Mucosa of descending colon (tissue), 3 donors: ENCODE results near the gene RPL14. TPM values are rescaled to one million over a fixed set of nuclear protein-coding genes. Genes with fewer than 3 reads are reported as not detected.

ENCODE experiments used
- ATAC-seq: fragments of 200-7000 bp; cut with Tn5 transposase; one replicate; pipeline ENCODE4 v1.9.1; 2020; ENCODE audit warnings: mild to moderate bottlenecking, moderate library complexity
- DNase-seq, 3 donors: peaks; one replicate each; pipeline ENCODE4 v3.0.0-alpha.2; 2020
- H3K36me3 ChIP-seq: fragments of 200-600 bp; one replicate; pipeline ENCODE4 v1.8.0; 2021; ENCODE audit warnings: low read depth, mild to moderate bottlenecking
- H3K4me1 ChIP-seq: fragments of 200-600 bp; one replicate; pipeline ENCODE4 v1.8.0; 2021; ENCODE audit warnings: low read depth, mild to moderate bottlenecking
- H3K4me3 ChIP-seq: fragments of 200-600 bp; one replicate; pipeline ENCODE4 v1.8.0; 2021; ENCODE audit warnings: mild to moderate bottlenecking
- H3K9me3 ChIP-seq: fragments of 200-600 bp; one replicate; pipeline ENCODE4 v1.8.0; 2021; ENCODE audit warnings: mild to moderate bottlenecking
- intact Hi-C, 2 donors: fragments of 100-400 bp; cut with DNase I in 1 of 2; cut with micrococcal nuclease in 1 of 2; formaldehyde crosslinking; loops; one replicate each; pipeline versions ENCODE4 v1.11.0 to v1.11.1; 2022; cut with DNase I, micrococcal nuclease
- long read RNA-seq, 2 donors: library from polyadenylated mRNA; unstranded; transcript quantifications; one replicate each; pipeline ENCODE4 v2.0.0, GENCODE V29; 2019 to 2021
- total RNA-seq, 3 donors: library from RNA; stranded (reverse); fragmentation: NEBNext Ultra II Directional in 2 of 3; extraction: Animal tissue kit (Norgen Biotek cat#: 25700) in 2 of 3; gene quantifications; one replicate each; pipeline versions ENCODE4 v1.2.1 to v1.2.4, GENCODE V29; 2021 to 2023
- TF ChIP-seq, protein P1 (sequence below): fragments of 200-600 bp; IDR thresholded peaks from one replicate; pipeline ENCODE4 v1.8.0; 2022; ENCODE audit warnings: antibody characterized with exemption, mild to moderate bottlenecking
- donor health status: DM: no; HTN: no; CAD: no; lungs with moderate emphysema.
- donor health status: DM: no; HTN: no; CAD: no.
- donor health status: DM: no; HTN: yes; CAD: no.

RPL14 gene
- total RNA-seq: 1,000 to 10,000 TPM; 1,286 to 1,516 (median 1,490) TPM
- long read RNA-seq, donor 1, full-length matches to known transcripts: 250 of 267 reads
- long read RNA-seq, donor 1, partial matches to known transcripts: 7 of 267 reads
- long read RNA-seq, donor 1, other reads (novel, unspliced or antisense): 10 of 267 reads
- long read RNA-seq, donor 2, full-length matches to known transcripts: 459 of 490 reads
- long read RNA-seq, donor 2, partial matches to known transcripts: 25 of 490 reads
- long read RNA-seq, donor 2, other reads (novel, unspliced or antisense): 6 of 490 reads

DNA sequence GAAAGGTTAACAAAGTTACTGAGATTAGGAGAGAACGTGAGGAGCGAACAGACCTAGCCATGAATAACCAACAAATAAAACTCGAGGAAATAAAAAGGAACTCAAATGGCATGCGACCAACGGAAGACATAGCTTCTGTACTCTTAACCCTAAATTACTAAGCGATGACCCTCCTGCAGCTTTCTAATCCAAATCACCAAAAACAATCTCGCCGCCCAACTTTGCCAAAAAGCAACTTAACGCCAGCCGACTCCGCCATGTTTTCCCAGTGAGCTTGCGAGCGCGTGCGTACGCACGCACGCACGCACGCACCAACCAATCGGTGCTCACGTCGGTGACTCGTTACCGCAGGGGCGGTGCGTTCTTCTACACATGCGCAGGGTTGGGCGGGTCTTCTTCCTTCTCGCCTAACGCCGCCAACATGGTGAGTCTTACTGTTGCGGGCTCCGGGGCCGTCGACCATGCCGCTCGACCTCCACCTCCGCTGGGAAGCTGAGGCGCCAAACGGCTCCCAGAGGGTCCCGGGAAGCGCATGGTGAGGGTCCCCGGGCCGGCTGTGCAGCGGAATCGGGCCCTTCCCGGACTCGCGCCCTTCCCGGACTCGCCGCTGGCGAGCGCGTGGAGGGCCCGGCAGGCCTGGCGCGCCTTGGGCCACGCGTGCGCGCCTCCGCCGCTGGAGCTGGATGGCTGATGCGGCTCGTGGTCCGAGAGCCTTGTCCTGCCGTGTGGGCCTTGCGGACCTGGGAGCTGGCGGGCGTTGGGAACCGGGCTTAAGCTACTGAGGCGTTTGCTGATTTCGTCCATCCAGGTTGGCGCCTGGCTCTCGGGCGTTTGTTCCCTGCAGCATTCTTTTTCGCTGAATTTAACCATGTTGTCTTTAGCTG lies at the start of gene RPL14:
Gene RPL14 (plus strand): TSS at position 400 of the 884 bp plus-strand sequence. CDS start 133 bp downstream, at position 533.
- peak within 1 kb of the TSS; percentile 49 for H3K4me3 ChIP-seq
- no peaks in the 10 kb centered on the region for H3K9me3 ChIP-seq
- ATAC-seq (peak; percentile 89), DNase-seq (peak; percentile 96 to 98 (median 97))
- TF ChIP-seq, protein P1, sequence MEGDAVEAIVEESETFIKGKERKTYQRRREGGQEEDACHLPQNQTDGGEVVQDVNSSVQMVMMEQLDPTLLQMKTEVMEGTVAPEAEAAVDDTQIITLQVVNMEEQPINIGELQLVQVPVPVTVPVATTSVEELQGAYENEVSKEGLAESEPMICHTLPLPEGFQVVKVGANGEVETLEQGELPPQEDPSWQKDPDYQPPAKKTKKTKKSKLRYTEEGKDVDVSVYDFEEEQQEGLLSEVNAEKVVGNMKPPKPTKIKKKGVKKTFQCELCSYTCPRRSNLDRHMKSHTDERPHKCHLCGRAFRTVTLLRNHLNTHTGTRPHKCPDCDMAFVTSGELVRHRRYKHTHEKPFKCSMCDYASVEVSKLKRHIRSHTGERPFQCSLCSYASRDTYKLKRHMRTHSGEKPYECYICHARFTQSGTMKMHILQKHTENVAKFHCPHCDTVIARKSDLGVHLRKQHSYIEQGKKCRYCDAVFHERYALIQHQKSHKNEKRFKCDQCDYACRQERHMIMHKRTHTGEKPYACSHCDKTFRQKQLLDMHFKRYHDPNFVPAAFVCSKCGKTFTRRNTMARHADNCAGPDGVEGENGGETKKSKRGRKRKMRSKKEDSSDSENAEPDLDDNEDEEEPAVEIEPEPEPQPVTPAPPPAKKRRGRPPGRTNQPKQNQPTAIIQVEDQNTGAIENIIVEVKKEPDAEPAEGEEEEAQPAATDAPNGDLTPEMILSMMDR: no peak
- H3K4me1 ChIP-seq: peaks cover 38% of the 10 kb centered on the region
- peaks cover 18% of the 10 kb centered on the region for H3K36me3 ChIP-seq
- intact Hi-C loops: no loop called here

DNA sequence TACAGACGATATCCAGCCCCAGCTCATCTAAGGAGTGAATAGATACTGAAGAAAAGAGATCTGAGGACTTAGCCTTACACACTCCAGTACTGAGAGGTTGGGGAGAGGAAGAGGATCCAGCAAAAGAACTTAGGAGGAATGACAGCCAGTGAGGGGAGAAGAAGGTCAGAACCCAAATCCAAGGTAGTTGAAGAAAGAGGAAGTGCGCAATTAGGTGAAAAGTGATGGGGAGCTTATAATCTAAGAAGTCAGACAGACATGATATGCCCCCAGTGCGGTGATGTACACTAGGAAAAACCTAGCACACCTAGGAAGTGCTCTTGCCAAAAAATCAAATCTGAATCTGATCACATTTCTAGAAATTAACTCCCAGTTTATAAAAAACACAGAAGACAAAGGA lies 49.5 kb upstream of the RPL14 start:
- intact Hi-C loops: no loop called here
- TF ChIP-seq, protein P1: no peak
- no peaks in the 10 kb centered on the region for H3K9me3 ChIP-seq
- ATAC-seq: no peak
- H3K4me1 ChIP-seq: no peaks in the 10 kb centered on the region
- DNase-seq: no peak
- H3K4me3 ChIP-seq: no peak overlapping the region
- no peaks in the 10 kb centered on the region for H3K36me3 ChIP-seq

DNA sequence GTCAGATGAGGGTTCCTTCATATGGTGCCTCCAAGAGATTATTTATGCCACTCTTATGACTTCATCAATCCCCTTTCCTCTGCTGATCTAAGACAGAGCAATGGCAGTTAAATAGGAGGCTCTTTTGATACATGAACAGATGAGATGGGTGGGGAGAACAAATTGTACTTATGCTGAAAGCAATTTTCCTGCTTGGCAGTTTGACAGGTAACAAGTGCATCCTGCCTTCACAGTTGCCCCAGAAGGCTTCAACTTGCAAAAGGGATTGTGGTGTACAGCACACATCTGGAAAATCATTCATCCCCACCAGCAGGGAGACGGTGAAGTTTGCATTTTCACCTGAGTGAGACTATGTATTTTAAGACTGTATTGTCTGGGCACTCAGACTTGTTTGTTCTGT lies 42.9 kb upstream of the RPL14 start:
- no peaks in the 10 kb centered on the region for H3K36me3 ChIP-seq
- intact Hi-C loops: no loop called here
- TF ChIP-seq, protein P1: no peak
- peak; percentile 55 for ATAC-seq
- no peaks in the 10 kb centered on the region for H3K9me3 ChIP-seq
- no peaks in the 10 kb centered on the region for H3K4me1 ChIP-seq
- peak in 1 of 3 donors; percentile 15 for DNase-seq
- no peak overlapping the region for H3K4me3 ChIP-seq

DNA sequence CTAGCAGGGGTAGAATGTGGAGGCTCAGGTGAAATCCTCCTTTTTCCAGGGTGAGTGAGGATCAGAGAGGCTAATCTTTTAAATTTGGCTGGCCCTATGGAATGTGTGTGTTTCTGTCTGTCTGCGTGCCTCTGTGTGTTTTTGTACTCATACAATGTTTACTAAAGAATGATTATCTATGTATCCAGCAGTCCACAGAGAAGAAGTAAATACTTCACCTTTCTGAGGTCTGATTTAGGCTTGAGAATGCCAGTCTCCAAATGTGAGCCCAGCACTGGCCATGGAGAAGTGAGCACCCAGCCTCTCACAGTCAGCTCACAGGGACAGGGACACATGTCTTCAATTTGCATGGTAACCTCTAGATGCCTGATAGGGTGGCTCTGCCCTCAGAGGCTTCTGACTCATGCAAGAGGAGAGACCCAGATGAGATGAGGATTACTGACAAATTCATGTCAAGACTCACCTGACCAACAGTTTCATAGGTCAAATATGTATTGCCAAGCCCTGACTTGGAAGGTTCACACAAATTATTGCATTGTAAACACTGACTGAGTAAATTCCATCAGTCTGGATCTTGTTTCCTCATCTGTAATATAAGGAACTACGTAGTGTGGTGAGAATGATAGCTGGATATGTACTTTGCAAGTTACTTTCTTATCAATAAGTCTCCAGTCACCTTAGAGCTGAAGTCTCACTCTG lies 39.1 kb upstream of the RPL14 start:
- Histone ChIP-seq H3K4me3 (no peak overlapping the region), H3K4me1 (no peaks in the 10 kb centered on the region), H3K36me3 (no peaks in the 10 kb centered on the region), H3K9me3 (no peaks in the 10 kb centered on the region)
- DNase-seq (peak in 1 of 3 donors; percentile 19), ATAC-seq (peak; percentile 94)
- TF ChIP-seq, protein P1: no peak
- intact Hi-C loops: no loop called here

DNA sequence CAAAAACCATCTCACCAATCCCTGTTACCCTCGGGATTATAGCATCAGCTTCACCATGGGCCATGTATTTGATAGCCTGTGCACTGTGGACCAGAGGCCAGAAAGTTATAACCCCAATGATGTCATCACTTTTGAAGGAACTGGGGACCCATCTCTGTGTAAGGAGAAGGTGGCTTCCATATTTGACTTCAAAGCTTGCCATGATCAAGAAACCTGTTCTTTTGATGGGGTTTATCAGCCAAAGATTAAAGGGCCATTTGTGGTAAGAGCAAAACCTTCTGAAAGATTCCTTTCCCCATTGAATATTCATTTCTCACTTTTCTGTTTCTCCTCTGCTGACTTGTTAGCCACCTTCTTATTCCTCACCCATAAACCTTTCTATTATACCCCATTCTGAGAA lies 34.3 kb upstream of the RPL14 start:
- no peaks in the 10 kb centered on the region for H3K4me1 ChIP-seq
- H3K9me3 ChIP-seq: no peaks in the 10 kb centered on the region
- no peak overlapping the region for H3K4me3 ChIP-seq
- TF ChIP-seq, protein P1: no peak
- intact Hi-C loops: no loop called here
- no peak for ATAC-seq
- H3K36me3 ChIP-seq: no peaks in the 10 kb centered on the region
- DNase-seq: no peak
